NOMO-1 treated with dmso at 0.1 percent for 144 hours (cell line): ENCODE data around the gene TANC1.

Source experiments
- DNase-seq: peaks from one replicate; lab custom pipeline; 2025; ENCODE audit not compliant: unreplicated experiment; lab: John Stamatoyannopoulos, UW

The TANC1 gene

DNA sequence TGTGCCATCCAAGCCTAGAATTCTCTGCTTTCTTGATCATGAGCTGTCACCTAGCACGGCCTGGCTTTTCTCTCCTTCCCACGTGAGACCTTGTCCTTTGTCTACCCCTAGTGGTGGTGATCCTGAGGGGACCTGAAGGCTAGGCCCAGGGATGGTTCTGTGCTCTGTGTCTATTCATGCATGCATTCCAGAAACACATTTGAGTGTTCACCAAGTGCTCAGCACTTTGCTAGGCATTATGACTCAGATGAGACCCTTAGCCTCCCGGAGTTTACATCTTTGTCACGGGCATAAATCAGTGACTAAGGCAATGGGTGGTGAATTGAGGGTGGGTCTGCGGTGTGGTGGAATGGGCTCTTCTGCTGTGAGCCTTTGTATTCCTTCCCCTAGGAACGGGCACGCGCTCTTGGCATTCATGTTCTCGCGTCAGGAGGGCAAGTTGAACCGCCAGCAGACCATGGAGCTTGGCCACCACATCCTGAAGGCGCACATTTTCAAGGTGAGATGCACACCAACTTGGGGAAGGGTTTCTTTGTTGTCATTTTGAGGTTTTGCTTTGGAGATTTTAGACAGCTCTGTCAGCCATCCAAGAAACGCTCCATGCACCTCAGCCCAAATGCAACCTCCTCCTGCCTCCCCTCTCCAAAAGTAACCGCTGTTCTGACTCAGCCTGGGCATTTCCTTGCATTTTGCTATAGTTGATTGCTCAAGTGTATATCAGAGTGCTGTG, 217.1 kb downstream of the TANC1 start:
- DNase-seq: no peak

DNA sequence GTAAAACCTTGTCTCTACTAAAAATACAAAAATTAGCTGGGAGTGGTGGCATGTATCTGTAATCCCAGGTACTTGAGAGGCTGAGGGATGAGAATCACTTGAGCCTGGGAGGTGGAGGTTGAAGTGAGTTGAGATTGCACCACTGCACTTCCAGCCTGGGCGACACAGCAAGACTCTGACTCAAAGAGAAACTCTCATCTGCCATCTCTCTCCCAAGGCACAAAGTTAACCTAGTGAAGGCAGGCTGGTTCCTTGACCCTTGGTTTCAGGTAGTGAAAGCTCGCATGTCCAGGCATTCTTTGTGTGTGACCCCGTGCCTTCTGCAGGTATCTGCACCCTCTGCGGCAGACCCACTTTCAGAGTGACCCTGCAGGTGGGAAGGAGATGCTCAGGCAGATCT, 218.0 kb downstream of the TANC1 start:
- DNase-seq: no peak

DNA sequence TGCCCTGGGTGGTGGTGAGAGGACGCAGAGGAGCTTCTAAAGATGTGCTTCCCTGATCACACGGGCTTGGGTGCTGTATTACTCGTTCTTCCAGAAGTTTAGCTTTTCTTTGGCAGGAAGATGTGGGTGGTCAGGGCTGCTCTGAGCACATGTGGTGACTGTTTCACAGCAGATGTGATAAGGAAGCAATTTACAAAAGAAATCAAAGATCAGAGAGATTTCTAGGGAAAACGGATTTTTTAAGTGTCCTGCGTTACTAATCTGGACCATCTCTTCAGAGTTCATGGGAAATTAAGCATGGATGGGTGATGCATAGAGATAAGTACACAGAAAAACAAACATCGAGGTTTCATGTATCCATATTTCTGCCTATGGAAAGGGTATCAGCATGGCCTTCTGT, 218.7 kb downstream of the TANC1 start:
- no peak for DNase-seq

DNA sequence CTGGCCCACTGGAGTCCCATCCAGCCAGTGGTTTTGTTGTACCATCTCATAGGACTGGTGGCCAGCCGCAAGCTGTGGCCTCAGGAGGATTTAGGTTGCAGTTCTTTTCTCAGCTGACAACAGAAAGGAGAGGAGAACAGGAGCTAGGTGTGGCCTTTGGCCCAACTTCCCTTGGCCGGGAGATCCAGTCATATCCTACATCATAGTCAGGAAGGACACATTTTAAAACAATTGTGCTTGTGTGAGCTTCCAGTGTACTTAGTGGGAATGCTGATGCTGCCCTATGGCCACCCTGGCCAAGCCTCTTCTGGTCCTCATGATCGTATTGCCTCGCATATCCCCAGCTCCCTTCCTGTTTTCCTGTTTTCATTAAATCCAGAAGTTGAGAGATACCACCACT, 220.0 kb downstream of the TANC1 start:
- no peak for DNase-seq

DNA sequence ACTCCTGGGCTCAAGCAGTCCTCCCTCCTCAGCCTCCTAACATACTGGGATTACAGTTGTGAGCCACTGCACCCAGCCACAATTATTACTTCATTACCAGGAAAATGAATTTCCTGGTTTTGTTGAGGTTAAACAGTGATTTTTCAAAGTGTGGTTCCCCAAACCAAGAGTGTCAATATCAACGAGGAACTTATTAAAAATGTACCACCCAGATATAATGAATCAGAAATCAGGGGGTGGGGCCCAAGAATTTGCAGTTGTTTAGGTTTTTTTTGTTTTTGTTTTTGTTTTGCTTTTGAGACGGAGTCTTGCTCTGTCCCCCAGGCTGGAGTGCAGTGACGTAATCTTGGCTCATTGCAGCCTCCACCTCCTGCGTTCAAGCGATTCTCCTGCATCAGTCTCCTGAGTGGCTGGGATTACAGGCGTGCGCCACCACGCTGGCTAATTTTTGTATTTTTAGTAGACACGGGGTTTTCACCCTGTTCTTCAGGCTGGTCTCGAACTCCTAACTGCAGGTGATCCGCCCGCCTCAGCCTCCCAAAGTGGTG, 224.0 kb downstream of the TANC1 start:
- no peak for DNase-seq

DNA sequence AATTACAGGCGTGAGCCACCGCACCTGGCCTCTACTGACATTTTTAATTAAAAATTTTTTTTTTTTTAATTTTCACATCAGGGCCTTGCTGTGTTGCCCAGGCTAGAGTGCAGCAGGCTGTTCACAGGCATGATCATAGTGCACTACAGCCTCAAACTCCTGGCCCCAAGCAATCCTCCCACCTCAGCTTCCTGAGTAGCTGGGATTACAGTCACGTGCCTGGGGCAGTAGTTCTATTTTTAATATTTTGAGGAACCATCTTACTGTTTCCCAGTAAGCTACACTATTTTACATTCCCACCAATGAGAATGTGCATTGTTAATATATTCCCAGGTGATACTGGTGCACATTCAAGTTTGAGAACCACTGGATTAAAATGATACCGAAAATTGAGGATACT, 225.4 kb downstream of the TANC1 start:
- no peak for DNase-seq

DNA sequence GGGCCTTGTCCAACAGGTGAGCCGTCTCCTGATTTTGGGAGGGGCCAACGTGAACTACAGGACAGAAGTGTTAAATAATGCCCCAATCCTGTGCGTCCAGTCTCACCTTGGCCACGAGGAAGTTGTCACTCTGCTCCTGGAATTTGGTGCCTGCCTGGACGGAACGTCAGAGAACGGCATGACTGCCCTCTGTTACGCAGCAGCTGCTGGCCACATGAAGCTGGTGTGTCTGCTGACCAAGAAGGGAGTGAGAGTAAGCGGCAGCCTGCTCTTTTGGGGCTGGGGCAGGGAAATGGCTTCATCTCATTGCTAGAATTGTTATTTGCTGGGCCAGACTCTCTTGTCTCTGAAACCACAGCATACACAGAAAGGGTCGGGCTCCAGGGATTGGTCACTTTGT, 225.8 kb downstream of the TANC1 start:
- no peak for DNase-seq

DNA sequence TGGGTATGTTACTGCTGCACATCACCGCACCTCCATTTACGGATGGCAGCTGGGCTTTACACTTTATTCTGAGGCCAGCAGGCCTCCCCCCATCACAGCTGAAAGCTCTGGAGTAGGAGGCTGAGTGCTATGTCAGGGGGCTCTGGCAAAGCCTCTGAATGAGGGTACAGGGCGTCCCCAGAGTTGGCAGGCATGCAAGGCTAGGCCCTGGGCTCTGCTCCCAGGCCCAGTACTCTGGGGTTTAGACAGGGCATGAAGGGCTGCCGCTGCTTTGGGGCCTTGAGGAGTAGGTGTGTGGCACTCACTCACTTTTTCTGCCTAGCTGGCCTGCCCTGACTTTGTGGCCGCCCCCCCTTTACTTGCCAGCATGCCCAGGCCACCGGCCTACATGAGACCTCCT, 227.3 kb downstream of the TANC1 start:
- DNase-seq: no peak

DNA sequence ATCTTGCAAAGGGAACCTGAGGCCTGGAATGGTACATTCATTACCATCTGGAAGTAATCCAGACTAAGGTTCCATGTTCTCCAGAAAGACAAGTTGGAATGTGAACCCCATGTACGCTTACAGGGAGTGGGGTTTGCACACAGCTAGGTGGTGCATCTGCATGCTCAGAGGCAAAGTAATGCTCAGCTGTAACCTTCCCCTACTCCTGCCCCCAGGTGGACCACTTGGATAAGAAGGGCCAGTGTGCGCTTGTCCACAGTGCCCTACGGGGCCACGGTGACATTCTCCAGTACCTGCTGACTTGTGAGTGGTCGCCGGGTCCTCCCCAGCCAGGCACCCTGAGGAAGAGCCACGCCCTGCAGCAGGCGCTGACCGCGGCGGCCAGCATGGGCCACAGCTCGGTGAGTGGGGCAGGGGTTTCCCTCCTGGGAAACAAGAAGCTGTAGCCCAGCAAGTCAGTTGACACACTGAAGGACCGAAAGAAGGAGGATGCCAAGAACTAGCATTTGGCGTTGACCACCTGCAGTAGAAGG, 228.0 kb downstream of the TANC1 start:
- no peak for DNase-seq

DNA sequence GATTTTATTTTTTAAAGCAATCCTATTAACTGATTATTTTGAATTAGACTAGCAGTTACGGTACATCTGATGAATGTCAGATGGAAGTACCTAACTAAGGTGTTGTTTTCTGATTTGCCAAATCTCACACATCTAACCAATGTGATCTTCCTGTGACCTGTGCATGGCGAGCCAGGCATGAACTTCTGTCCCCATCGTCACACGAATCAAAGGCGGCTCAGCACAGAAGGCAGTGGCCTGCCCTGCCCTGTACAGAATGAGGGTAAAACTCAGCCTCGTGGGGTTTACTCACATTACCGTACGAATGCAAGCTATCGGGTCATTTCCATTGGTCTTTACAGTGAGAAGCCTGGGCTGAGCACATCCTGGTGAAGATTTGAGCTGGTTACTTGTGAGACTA, 230.8 kb downstream of the TANC1 start:
- DNase-seq: no peak

DNA sequence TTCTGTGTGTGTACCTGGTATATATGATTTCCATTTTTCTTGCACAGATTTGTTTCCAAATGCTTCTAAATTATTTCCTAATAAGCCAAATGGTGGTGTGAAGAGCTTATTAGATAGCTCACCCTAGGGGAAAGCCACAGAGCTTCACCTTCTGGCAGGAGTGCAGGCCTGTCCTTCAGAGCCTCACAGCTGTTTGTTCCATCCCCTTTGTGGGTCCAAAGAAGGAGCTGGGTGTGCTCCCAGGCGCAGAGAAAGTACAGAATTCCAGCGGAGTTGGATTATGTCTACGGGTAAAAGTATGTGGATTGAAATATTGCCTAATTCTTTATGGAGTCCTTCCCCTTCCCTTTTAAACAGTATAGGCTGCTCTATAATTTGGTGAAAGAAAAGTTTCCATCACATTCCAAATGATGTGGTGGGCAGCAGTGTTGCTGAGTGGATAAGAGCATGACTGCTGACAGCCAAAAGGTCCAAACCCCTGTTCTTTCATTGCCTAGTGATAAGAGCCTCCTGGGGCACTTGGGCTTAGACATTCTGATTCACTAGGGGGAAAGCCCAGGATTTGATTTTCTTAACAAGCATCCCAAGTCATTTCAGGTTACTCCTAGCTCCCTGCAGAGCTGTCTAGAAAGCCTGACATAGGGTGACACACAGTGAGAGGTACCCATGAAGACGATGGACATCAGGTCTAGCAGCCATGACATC, 231.5 kb downstream of the TANC1 start:
- no peak for DNase-seq

DNA sequence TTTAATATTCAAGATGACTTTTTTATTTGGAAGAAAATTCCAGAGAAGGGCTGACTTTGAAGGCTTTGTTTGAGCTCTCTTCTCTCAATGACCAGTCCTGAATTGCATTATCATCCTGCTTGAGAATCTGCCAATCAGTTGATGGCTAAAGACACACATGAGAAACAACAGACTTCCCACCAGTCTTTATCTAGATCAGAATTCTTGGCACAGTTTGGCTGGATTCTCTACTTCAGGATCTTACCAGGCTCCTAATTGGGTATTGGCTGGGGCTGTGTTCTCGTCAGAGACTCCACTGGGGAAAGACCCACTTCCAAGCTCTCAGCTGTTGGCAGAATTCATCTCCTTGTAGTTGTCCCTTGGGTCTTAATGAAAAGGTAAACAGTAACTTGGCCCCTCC, 232.1 kb downstream of the TANC1 start:
- no peak for DNase-seq

DNA sequence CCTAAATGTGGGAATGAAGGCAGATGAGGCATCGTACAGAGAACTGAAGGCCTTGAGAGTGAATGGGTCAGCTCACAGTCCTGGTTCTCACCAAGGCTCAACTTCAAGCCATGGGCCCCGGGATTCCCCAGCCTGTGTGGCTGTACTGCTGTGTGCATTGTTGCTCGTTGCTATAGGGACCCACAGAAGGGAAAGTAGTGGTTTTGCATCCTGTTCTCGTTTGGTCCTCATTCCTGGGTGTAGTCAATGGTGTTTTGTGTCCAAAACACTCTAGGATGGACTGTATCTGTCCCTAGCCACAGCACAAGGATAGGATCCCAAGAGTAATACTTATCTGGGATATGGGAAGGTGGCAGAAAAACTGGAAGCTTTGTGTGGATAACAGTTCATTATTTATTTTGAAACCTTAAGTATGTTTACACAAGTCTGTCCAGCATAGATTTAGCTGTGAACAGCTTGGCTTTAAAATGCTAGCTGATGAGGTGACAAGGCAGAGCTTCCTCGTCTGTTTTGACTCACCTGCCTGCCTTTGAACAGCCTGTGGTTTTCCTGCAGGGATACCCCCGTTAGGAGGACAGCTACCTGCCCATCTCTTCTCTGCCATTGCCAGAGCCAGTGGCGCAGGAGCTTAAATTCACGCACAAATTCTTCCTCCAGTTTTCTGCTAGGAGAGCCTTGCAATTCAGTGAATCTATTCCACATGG, 233.1 kb downstream of the TANC1 start:
- no peak for DNase-seq

DNA sequence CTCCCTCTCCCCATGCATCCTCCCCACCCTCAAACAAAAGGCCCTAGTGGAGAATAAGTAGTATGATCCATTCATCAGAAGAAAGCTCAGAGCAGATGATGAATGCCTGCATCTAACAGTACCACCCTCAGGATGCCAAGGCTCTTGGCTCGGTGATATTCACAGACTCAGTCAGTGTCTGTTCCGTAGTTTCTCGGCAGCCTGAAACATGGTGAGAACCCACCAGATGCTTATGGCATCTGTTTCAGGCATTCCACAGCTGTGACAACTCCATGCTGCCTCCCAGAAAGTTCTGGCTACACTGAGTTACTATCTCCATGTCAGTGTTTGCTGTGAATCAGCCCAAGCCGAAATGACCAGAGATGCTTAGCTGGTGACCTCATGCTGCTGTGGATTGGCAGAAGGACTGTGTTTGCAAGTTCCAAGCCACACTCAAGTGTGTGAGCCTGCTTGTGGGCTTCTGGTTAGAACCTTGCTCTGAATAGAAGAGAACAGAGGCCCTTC, 234.2 kb downstream of the TANC1 start:
- no peak for DNase-seq

DNA sequence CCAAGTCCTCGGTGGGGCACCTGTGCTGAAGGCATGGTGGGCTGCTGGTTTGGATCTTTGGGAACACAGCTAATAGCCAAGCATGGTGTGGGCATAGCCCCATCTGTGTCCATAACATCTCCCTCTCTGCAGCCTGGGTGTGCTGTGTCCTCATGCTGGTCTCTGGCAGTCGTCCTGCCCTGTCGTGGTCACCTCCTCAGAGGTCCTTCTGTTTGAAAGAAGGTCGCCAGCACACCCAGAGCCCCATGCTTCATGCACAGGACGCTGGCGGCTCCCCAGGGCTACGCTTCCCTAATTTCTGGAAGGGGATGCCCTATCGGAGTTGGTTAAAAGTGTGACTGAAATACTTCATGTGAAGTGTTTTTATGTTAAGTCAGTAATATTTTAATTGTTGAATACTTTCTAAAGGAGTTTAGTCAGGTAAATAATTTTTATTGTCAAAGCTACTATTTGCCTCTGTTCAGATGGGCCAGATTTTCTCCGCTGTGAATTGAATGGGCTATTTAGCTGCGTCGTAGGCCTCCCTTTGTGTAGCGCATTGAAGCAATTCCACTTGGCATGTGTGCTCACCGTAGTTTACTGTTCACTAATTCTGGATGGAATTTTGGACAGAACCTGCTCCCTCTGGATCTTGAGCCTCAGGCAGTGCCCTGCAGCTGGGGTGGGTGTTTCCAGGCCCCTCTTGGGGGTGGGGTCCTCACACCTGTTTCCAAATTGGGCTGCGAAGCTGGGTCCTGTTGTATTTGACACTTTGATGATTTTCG, 236.1 kb downstream of the TANC1 start:
- DNase-seq: no peak

DNA sequence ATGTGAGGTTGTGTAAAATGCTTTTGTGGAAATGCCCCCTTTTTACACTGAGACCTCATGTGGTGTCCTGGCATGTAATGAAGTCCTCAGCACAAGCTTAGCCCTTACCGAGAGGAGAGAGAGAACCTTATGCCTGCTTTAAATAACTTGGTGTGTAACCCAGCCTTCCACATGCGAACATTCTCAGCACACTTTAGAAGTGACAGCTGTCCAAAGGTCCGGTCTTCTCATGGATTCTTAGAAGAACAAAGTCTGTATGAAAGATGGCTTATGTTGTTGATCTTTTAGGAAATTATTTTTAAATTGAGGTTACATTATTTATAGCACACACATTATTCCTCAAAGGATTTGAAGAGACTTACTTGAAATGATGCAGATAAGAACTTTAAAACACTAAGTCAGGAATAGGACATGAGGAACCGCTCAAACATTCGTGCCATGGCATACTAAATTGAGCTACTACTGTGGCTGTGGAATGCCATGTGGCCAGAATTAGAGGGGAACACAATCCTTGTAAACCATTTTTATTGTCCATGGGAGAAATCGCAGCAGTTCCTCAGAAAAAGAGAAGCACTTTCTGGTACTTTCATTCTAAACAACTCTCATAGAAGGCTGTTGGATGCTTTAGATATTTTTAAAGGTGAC, 238.4 kb downstream of the TANC1 start:
- DNase-seq: no peak

DNA sequence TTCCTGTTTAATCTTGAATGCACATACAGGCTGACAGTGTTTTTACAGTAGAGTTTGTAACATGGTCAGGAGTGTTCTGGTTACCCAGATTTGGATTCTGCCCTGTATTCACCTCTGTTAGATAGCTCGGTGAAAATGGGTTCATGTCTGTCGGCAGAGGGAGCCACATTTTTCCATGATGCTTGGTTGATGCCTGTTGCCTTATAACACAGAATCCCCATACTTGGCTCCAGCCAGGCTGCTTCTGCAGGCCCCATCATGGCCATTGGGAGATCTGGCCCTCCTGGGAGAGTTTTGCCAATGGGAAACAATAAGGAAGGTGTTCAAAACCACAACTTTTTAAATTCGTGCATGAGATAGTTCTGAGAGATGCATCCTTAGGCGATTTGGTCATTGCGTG, 240.0 kb downstream of the TANC1 start:
- DNase-seq: no peak

DNA sequence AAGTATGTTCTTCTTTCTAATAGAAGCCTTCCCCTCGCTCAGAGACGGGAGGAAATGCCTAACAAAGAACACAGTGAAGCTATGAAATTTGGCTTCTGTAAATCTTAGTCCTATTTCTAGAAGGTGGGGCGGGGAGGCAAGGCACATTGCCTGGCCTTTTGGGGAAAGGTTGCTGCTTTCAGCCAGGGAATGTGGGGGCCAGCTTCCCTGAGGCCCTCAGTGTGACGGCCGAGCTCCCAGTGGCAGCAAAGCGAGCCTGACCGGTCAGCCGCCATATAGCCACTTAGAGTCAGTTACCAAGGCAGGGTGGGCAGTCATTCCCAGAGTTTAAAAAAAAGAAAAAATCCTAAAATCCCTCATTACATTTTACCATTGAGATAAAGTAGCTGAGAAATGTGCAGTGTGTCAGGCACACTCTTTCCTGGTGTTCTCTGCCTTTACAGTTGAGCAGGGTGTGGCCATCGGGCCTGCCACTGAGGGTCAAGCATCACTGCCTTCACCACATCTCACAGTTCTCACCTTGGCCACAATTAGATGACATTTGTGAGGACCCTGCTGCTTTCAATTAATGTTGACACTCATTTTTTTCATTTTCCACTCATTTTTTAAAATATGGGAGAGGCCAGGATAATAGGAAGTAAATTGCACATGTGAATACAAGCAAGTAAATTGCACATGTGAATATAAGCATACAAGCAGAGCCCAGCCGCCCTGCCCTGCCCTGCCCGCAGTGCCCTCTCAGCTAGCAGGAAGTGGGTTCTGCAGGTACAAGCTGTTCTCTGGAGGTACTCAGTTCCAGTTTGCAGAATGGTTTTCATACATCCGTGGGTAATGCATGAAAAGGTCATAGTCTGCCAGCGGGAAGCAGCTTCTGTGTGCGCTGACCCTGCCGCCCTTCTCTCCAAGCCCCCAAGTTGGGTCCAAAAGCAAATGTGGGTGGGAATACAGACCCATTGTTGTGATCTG, 241.2 kb downstream of the TANC1 start:
- DNase-seq: no peak
